ENCODE results near the gene KPNB1.

DNA sequence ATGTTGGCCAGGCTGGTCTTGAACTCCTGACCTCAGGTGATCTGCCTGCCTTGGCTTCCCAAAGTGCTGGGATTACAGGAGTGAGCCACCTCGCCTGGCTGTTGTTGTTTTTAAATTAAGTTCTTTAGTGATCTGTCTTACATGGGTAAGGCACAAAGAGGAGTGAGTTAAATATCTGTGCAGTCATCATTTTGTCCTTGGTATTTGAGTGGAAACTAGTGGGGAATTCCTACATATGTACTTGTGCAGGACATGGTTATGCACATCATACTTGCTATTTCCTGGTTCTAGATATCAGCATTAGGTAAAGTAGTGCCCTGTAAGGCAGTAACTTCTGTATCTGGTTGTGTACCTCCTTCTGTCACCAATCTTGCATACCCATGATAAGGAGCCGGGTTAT lies 3.7 kb downstream of the KPNB1 start:
- TF ChIP-seq, protein P1, sequence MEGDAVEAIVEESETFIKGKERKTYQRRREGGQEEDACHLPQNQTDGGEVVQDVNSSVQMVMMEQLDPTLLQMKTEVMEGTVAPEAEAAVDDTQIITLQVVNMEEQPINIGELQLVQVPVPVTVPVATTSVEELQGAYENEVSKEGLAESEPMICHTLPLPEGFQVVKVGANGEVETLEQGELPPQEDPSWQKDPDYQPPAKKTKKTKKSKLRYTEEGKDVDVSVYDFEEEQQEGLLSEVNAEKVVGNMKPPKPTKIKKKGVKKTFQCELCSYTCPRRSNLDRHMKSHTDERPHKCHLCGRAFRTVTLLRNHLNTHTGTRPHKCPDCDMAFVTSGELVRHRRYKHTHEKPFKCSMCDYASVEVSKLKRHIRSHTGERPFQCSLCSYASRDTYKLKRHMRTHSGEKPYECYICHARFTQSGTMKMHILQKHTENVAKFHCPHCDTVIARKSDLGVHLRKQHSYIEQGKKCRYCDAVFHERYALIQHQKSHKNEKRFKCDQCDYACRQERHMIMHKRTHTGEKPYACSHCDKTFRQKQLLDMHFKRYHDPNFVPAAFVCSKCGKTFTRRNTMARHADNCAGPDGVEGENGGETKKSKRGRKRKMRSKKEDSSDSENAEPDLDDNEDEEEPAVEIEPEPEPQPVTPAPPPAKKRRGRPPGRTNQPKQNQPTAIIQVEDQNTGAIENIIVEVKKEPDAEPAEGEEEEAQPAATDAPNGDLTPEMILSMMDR (IDR thresholded peaks at IDR 0.05): no peak
- TF ChIP-seq EP300 (IDR thresholded peaks at IDR 0.05) (no peak), POLR2A (IDR thresholded peaks at IDR 0.05) (no peak)

Measured in tibial nerve (tissue), 4 donors.